Gastrocnemius medialis (tissue), 4 donors: ENCODE data around the gene TMEM116.

Experiments
- POLR2A ChIP-seq, 2 donors: fragments of 450-650 bp; IDR thresholded peaks; one replicate each; pipeline ENCODE4 v1.6.1; 2017; ENCODE audit warnings: antibody characterized with exemption in 2 of 2, mild to moderate bottlenecking in 2 of 2, moderate library complexity in 2 of 2
- TF ChIP-seq, protein P1 (sequence below), 5 experiments: fragments of 450-650 bp in 3 of 5; fragments of 200-600 bp in 2 of 5; sonication (generic) in 2 of 5; IDR thresholded peaks in 4 of 5; conservative IDR thresholded peaks in 1 of 5; 1 replicate in 4 of 5; 2 replicates in 1 of 5; pipeline ENCODE4 v1.5.1; 2016 to 2019; ENCODE audit warnings: antibody characterized with exemption in 5 of 5, mild to moderate bottlenecking in 3 of 5, moderate library complexity in 3 of 5

GRCh38 chr12:112008918-112009317, 4.0 kb downstream of the TMEM116 start:
- TF ChIP-seq, protein P1, sequence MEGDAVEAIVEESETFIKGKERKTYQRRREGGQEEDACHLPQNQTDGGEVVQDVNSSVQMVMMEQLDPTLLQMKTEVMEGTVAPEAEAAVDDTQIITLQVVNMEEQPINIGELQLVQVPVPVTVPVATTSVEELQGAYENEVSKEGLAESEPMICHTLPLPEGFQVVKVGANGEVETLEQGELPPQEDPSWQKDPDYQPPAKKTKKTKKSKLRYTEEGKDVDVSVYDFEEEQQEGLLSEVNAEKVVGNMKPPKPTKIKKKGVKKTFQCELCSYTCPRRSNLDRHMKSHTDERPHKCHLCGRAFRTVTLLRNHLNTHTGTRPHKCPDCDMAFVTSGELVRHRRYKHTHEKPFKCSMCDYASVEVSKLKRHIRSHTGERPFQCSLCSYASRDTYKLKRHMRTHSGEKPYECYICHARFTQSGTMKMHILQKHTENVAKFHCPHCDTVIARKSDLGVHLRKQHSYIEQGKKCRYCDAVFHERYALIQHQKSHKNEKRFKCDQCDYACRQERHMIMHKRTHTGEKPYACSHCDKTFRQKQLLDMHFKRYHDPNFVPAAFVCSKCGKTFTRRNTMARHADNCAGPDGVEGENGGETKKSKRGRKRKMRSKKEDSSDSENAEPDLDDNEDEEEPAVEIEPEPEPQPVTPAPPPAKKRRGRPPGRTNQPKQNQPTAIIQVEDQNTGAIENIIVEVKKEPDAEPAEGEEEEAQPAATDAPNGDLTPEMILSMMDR (IDR thresholded peaks at IDR 0.05 in 4 of 5, conservative IDR thresholded peaks at IDR 0.05 in 1 of 5): no peak
- TF ChIP-seq POLR2A (IDR thresholded peaks at IDR 0.05): no peak
